ENCODE measurements around the gene PSMA1. TPM values are rescaled to one million over a fixed set of nuclear protein-coding genes. Genes with fewer than 3 reads are reported as not detected.

Gene PSMA1
- total RNA-seq, 1 experiment from 2014 or later, result 143 TPM

GRCh38 chr11:14544611-14545010, 24.4 kb upstream of the PSMA1 start:
- ChIA-PET CTCF (no interaction called here), POLR2A (ENCODE audit: unreplicated experiment) (no interaction called here)
- Histone ChIP-seq H3K79me2 (ENCODE audit: low read depth) (no peaks in the 10 kb centered on the region), H3K4me2 (no peak overlapping the region), H3K27me3 (ENCODE audit: insufficient read depth, low read depth) (no peaks in the 10 kb centered on the region), H3K36me3 (ENCODE audit: low read depth) (no peaks in the 10 kb centered on the region), H3K9me2 (ENCODE audit: insufficient read depth) (no peaks in the 10 kb centered on the region), H3K9me3 (ENCODE audit: insufficient read depth, low read depth) (no peaks in the 10 kb centered on the region), H3K27ac (no peak overlapping the region), H3F3A (ENCODE audit: insufficient read depth, low read depth) (no peaks in the 10 kb centered on the region), H3K4me1 (replicated peaks; ENCODE audit: insufficient read depth) (no peaks in the 10 kb centered on the region), H2AFZ (no peak overlapping the region), H4K20me1 (ENCODE audit: insufficient read depth) (no peaks in the 10 kb centered on the region), H3K4me3 (no peak overlapping the region)
- no peak for DNase-seq
- BruUV-seq (replicated peaks), result no TSS peak
- TF ChIP-seq EZH2 (IDR thresholded peaks at IDR 0.05; ENCODE audit: low read depth) (no peak), CTCF (conservative IDR thresholded peaks at IDR 0.05) (no peak)
- intact Hi-C loops (cut with micrococcal nuclease; ENCODE audit: unreplicated experiment), result no loop called here

- H3K4me3 ChIP-seq, result no peak overlapping the region
- H3K4me2 ChIP-seq, result no peak overlapping the region
- no peaks in the 10 kb centered on the region for H3K9me2 ChIP-seq (ENCODE audit: insufficient read depth)
- H2AFZ ChIP-seq, result no peak overlapping the region
- H3K79me2 ChIP-seq (ENCODE audit: low read depth), result no peaks in the 10 kb centered on the region
- ChIA-PET CTCF (no interaction called here), POLR2A (ENCODE audit: unreplicated experiment) (no interaction called here)
- no peak overlapping the region for H3K27ac ChIP-seq
- no peaks in the 10 kb centered on the region for H3K4me1 ChIP-seq (replicated peaks; ENCODE audit: insufficient read depth)
- H3F3A ChIP-seq (ENCODE audit: insufficient read depth, low read depth), result no peaks in the 10 kb centered on the region
- no peaks in the 10 kb centered on the region for H3K9me3 ChIP-seq (ENCODE audit: insufficient read depth, low read depth)
- H4K20me1 ChIP-seq (ENCODE audit: insufficient read depth), result no peaks in the 10 kb centered on the region
- DNase-seq, result no peak
- no peaks in the 10 kb centered on the region for H3K27me3 ChIP-seq (ENCODE audit: insufficient read depth, low read depth)
- intact Hi-C loops (cut with micrococcal nuclease; ENCODE audit: unreplicated experiment), result no loop called here
- TF ChIP-seq EZH2 (IDR thresholded peaks at IDR 0.05; ENCODE audit: low read depth) (no peak), CTCF (conservative IDR thresholded peaks at IDR 0.05) (no peak)
- no peaks in the 10 kb centered on the region for H3K36me3 ChIP-seq (ENCODE audit: low read depth)
- BruUV-seq (replicated peaks), result no TSS peak
Measured at GRCh38 chr11:14543260-14543659, 23.1 kb upstream of the PSMA1 start.

GRCh38 chr11:14542324-14542723, 22.1 kb upstream of the PSMA1 start:
- no peak for TF ChIP-seq CTCF (conservative IDR thresholded peaks at IDR 0.05)
- no peak for TF ChIP-seq EZH2 (IDR thresholded peaks at IDR 0.05; ENCODE audit: low read depth)
- ChIA-PET POLR2A (ENCODE audit: unreplicated experiment) (no interaction called here), CTCF (interaction anchor here (0.6 kb wide), 1 partner anchor 85 kb away, joined by 3 read pairs; no protein-coding TSS in a partner anchor)
- Histone ChIP-seq H3K27me3 (ENCODE audit: insufficient read depth, low read depth) (no peaks in the 10 kb centered on the region), H3K27ac (no peak overlapping the region), H4K20me1 (ENCODE audit: insufficient read depth) (no peaks in the 10 kb centered on the region), H3K36me3 (ENCODE audit: low read depth) (no peaks in the 10 kb centered on the region), H3F3A (ENCODE audit: insufficient read depth, low read depth) (no peaks in the 10 kb centered on the region), H3K79me2 (ENCODE audit: low read depth) (no peaks in the 10 kb centered on the region), H3K9me2 (ENCODE audit: insufficient read depth) (no peaks in the 10 kb centered on the region), H3K4me2 (no peak overlapping the region), H3K9me3 (ENCODE audit: insufficient read depth, low read depth) (no peaks in the 10 kb centered on the region), H2AFZ (no peak overlapping the region), H3K4me1 (replicated peaks; ENCODE audit: insufficient read depth) (no peaks in the 10 kb centered on the region), H3K4me3 (no peak overlapping the region)
- BruUV-seq (replicated peaks), result no TSS peak
- intact Hi-C loops (cut with micrococcal nuclease; ENCODE audit: unreplicated experiment), result no loop called here
- no peak for DNase-seq

All from PC-9 (cell line).